Measurements from ENCODE around the gene TULP4.

TULP4 gene

GRCh38 chr6:158419339-158419909 is 107.2 kb downstream of the TULP4 start:
- H3K36me3 ChIP-seq (ENCODE audit: control insufficient read depth in 4 of 4, insufficient read depth in 4 of 4, low read length in 3 of 4) = peaks cover 0 to 4% (median 4%) of the 10 kb centered on the region in 4 experiments
- H3K27ac ChIP-seq (ENCODE audit: insufficient read depth in 1 of 2, low read depth in 1 of 2, low read length in 2 of 2, poor library complexity in 1 of 2, severe bottlenecking in 2 of 2) = no peak overlapping the region
- CTCF ChIA-PET = interaction anchor here (1.0 to 1.2 kb wide), 2 partner anchors 14 to 24 kb away, joined by 3 read pairs; no protein-coding TSS in a partner anchor
- no peaks in the 10 kb centered on the region for H3K27me3 ChIP-seq (replicated peaks in 2 of 5; ENCODE audit: control insufficient read depth in 4 of 5, insufficient read depth in 5 of 5, low read length in 4 of 5)
- no CpG with 5 or more reads among the region's 2 CpGs for WGBS (ENCODE audit: insufficient coverage)
- H3K9me3 ChIP-seq (ENCODE audit: control extremely low read depth in 1 of 5, control insufficient read depth in 4 of 5, insufficient read depth in 2 of 5, low read depth in 1 of 5, low read length in 4 of 5) = peaks cover 0 to 9% (median 2%) of the 10 kb centered on the region in 5 experiments
- DNase-seq = no peak
- no peaks in the 10 kb centered on the region for H3K4me1 ChIP-seq (ENCODE audit: control extremely low read depth in 1 of 4, control insufficient read depth in 4 of 4, insufficient read depth in 4 of 4, low read length in 3 of 4)
- POLR2A ChIA-PET = no interaction called here
- no peak overlapping the region for H3K4me3 ChIP-seq (ENCODE audit: control insufficient read depth in 1 of 7, extremely low read depth in 1 of 7, insufficient read depth in 4 of 7, low read depth in 2 of 7, low read length in 6 of 7)

- 100% methylated on average over 2 of the region's 4 CpGs for WGBS (ENCODE audit: insufficient coverage)
- DNase-seq = no peak
- H3K27me3 ChIP-seq (replicated peaks in 2 of 5; ENCODE audit: control insufficient read depth in 4 of 5, insufficient read depth in 5 of 5, low read length in 4 of 5) = no peaks in the 10 kb centered on the region
- peaks cover 0 to 4% (median under 1%) of the 10 kb centered on the region in 4 experiments for H3K36me3 ChIP-seq (ENCODE audit: control insufficient read depth in 4 of 4, insufficient read depth in 4 of 4, low read length in 3 of 4)
- no peaks in the 10 kb centered on the region for H3K4me1 ChIP-seq (ENCODE audit: control extremely low read depth in 1 of 4, control insufficient read depth in 4 of 4, insufficient read depth in 4 of 4, low read length in 3 of 4)
- peaks cover 0 to 9% (median 2%) of the 10 kb centered on the region in 5 experiments for H3K9me3 ChIP-seq (ENCODE audit: control extremely low read depth in 1 of 5, control insufficient read depth in 4 of 5, insufficient read depth in 2 of 5, low read depth in 1 of 5, low read length in 4 of 5)
- CTCF ChIA-PET = interaction anchor here (0.6 kb wide), 1 partner anchor 16 kb away, joined by 3 read pairs; no protein-coding TSS in a partner anchor
- H3K27ac ChIP-seq (ENCODE audit: insufficient read depth in 1 of 2, low read depth in 1 of 2, low read length in 2 of 2, poor library complexity in 1 of 2, severe bottlenecking in 2 of 2) = no peak overlapping the region
- no peak overlapping the region for H3K4me3 ChIP-seq (ENCODE audit: control insufficient read depth in 1 of 7, extremely low read depth in 1 of 7, insufficient read depth in 4 of 7, low read depth in 2 of 7, low read length in 6 of 7)
- POLR2A ChIA-PET = no interaction called here
Measured at GRCh38 chr6:158421381-158421780, 109.1 kb downstream of the TULP4 start.

- no peak overlapping the region for H3K4me3 ChIP-seq (ENCODE audit: control insufficient read depth in 1 of 7, extremely low read depth in 1 of 7, insufficient read depth in 4 of 7, low read depth in 2 of 7, low read length in 6 of 7)
- H3K9me3 ChIP-seq (ENCODE audit: control extremely low read depth in 1 of 5, control insufficient read depth in 4 of 5, insufficient read depth in 2 of 5, low read depth in 1 of 5, low read length in 4 of 5) = peaks cover 0 to 9% (median 2%) of the 10 kb centered on the region in 5 experiments
- CTCF ChIA-PET = no interaction called here
- no peak overlapping the region for H3K27ac ChIP-seq (ENCODE audit: insufficient read depth in 1 of 2, low read depth in 1 of 2, low read length in 2 of 2, poor library complexity in 1 of 2, severe bottlenecking in 2 of 2)
- POLR2A ChIA-PET = no interaction called here
- DNase-seq = no peak
- H3K27me3 ChIP-seq (replicated peaks in 2 of 5; ENCODE audit: control insufficient read depth in 4 of 5, insufficient read depth in 5 of 5, low read length in 4 of 5) = no peaks in the 10 kb centered on the region
- WGBS (ENCODE audit: insufficient coverage) = 98% methylated on average over 10 of the region's 15 CpGs
- no peaks in the 10 kb centered on the region for H3K4me1 ChIP-seq (ENCODE audit: control extremely low read depth in 1 of 4, control insufficient read depth in 4 of 4, insufficient read depth in 4 of 4, low read length in 3 of 4)
- peaks cover 0 to 4% (median 0%) of the 10 kb centered on the region in 4 experiments for H3K36me3 ChIP-seq (ENCODE audit: control insufficient read depth in 4 of 4, insufficient read depth in 4 of 4, low read length in 3 of 4)
Measured at GRCh38 chr6:158422629-158423238, 110.5 kb downstream of the TULP4 start.

GRCh38 chr6:158431036-158431435 is 118.8 kb downstream of the TULP4 start:
- DNase-seq = no peak
- no peaks in the 10 kb centered on the region for H3K9me3 ChIP-seq (ENCODE audit: control extremely low read depth in 1 of 5, control insufficient read depth in 4 of 5, insufficient read depth in 2 of 5, low read depth in 1 of 5, low read length in 4 of 5)
- no peak overlapping the region for H3K27ac ChIP-seq (ENCODE audit: insufficient read depth in 1 of 2, low read depth in 1 of 2, low read length in 2 of 2, poor library complexity in 1 of 2, severe bottlenecking in 2 of 2)
- ChIA-PET POLR2A (no interaction called here), CTCF (no interaction called here)
- no peaks in the 10 kb centered on the region for H3K4me1 ChIP-seq (ENCODE audit: control extremely low read depth in 1 of 4, control insufficient read depth in 4 of 4, insufficient read depth in 4 of 4, low read length in 3 of 4)
- peaks cover 0 to 13% (median 3%) of the 10 kb centered on the region in 4 experiments for H3K36me3 ChIP-seq (ENCODE audit: control insufficient read depth in 4 of 4, insufficient read depth in 4 of 4, low read length in 3 of 4)
- no peaks in the 10 kb centered on the region for H3K27me3 ChIP-seq (replicated peaks in 2 of 5; ENCODE audit: control insufficient read depth in 4 of 5, insufficient read depth in 5 of 5, low read length in 4 of 5)
- WGBS (ENCODE audit: insufficient coverage) = 97% methylated on average over 4 of the region's 4 CpGs
- H3K4me3 ChIP-seq (ENCODE audit: control insufficient read depth in 1 of 7, extremely low read depth in 1 of 7, insufficient read depth in 4 of 7, low read depth in 2 of 7, low read length in 6 of 7) = no peak overlapping the region

GRCh38 chr6:158431560-158431959 is 119.3 kb downstream of the TULP4 start:
- Histone ChIP-seq H3K27me3 (replicated peaks in 2 of 5; ENCODE audit: control insufficient read depth in 4 of 5, insufficient read depth in 5 of 5, low read length in 4 of 5) (no peaks in the 10 kb centered on the region), H3K27ac (ENCODE audit: insufficient read depth in 1 of 2, low read depth in 1 of 2, low read length in 2 of 2, poor library complexity in 1 of 2, severe bottlenecking in 2 of 2) (no peak overlapping the region), H3K9me3 (ENCODE audit: control extremely low read depth in 1 of 5, control insufficient read depth in 4 of 5, insufficient read depth in 2 of 5, low read depth in 1 of 5, low read length in 4 of 5) (no peaks in the 10 kb centered on the region), H3K36me3 (ENCODE audit: control insufficient read depth in 4 of 4, insufficient read depth in 4 of 4, low read length in 3 of 4) (peaks cover 0 to 13% (median 3%) of the 10 kb centered on the region in 4 experiments), H3K4me3 (ENCODE audit: control insufficient read depth in 1 of 7, extremely low read depth in 1 of 7, insufficient read depth in 4 of 7, low read depth in 2 of 7, low read length in 6 of 7) (no peak overlapping the region), H3K4me1 (ENCODE audit: control extremely low read depth in 1 of 4, control insufficient read depth in 4 of 4, insufficient read depth in 4 of 4, low read length in 3 of 4) (no peaks in the 10 kb centered on the region)
- POLR2A ChIA-PET = no interaction called here
- DNase-seq = no peak
- CTCF ChIA-PET = no interaction called here
- WGBS (ENCODE audit: insufficient coverage) = 89% methylated on average over 13 of the region's 13 CpGs

- Histone ChIP-seq H3K27ac (ENCODE audit: insufficient read depth in 1 of 2, low read depth in 1 of 2, low read length in 2 of 2, poor library complexity in 1 of 2, severe bottlenecking in 2 of 2) (no peak overlapping the region), H3K27me3 (replicated peaks in 2 of 5; ENCODE audit: control insufficient read depth in 4 of 5, insufficient read depth in 5 of 5, low read length in 4 of 5) (no peaks in the 10 kb centered on the region), H3K36me3 (ENCODE audit: control insufficient read depth in 4 of 4, insufficient read depth in 4 of 4, low read length in 3 of 4) (peaks cover 0 to 5% (median 0%) of the 10 kb centered on the region in 4 experiments), H3K4me3 (ENCODE audit: control insufficient read depth in 1 of 7, extremely low read depth in 1 of 7, insufficient read depth in 4 of 7, low read depth in 2 of 7, low read length in 6 of 7) (no peak overlapping the region), H3K9me3 (ENCODE audit: control extremely low read depth in 1 of 5, control insufficient read depth in 4 of 5, insufficient read depth in 2 of 5, low read depth in 1 of 5, low read length in 4 of 5) (no peaks in the 10 kb centered on the region), H3K4me1 (ENCODE audit: control extremely low read depth in 1 of 4, control insufficient read depth in 4 of 4, insufficient read depth in 4 of 4, low read length in 3 of 4) (peaks cover 0 to 4% (median 2%) of the 10 kb centered on the region in 4 experiments)
- DNase-seq = no peak
- 100% methylated on average over 1 of the region's 3 CpGs for WGBS (ENCODE audit: insufficient coverage)
- ChIA-PET POLR2A (no interaction called here), CTCF (interaction anchor here (0.6 kb wide), 1 partner anchor 137 kb away, joined by 3 read pairs; no protein-coding TSS in a partner anchor)
Measured at GRCh38 chr6:158437571-158437970, 125.3 kb downstream of the TULP4 start.

GRCh38 chr6:158438226-158438625 is 126.0 kb downstream of the TULP4 start:
- Histone ChIP-seq H3K27ac (ENCODE audit: insufficient read depth in 1 of 2, low read depth in 1 of 2, low read length in 2 of 2, poor library complexity in 1 of 2, severe bottlenecking in 2 of 2) (no peak overlapping the region), H3K27me3 (replicated peaks in 2 of 5; ENCODE audit: control insufficient read depth in 4 of 5, insufficient read depth in 5 of 5, low read length in 4 of 5) (no peaks in the 10 kb centered on the region), H3K4me1 (ENCODE audit: control extremely low read depth in 1 of 4, control insufficient read depth in 4 of 4, insufficient read depth in 4 of 4, low read length in 3 of 4) (peaks cover 0 to 4% (median 2%) of the 10 kb centered on the region in 4 experiments), H3K9me3 (ENCODE audit: control extremely low read depth in 1 of 5, control insufficient read depth in 4 of 5, insufficient read depth in 2 of 5, low read depth in 1 of 5, low read length in 4 of 5) (no peaks in the 10 kb centered on the region), H3K4me3 (ENCODE audit: control insufficient read depth in 1 of 7, extremely low read depth in 1 of 7, insufficient read depth in 4 of 7, low read depth in 2 of 7, low read length in 6 of 7) (no peak overlapping the region), H3K36me3 (ENCODE audit: control insufficient read depth in 4 of 4, insufficient read depth in 4 of 4, low read length in 3 of 4) (peaks cover 0 to 5% (median under 1%) of the 10 kb centered on the region in 4 experiments)
- CTCF ChIA-PET = no interaction called here
- WGBS (ENCODE audit: insufficient coverage) = 84% methylated on average over 5 of the region's 7 CpGs
- POLR2A ChIA-PET = no interaction called here
- DNase-seq = no peak
